K562 (cell line): ENCODE results near the gene TBC1D5. TPM values are rescaled to one million over a fixed set of nuclear protein-coding genes. Genes with fewer than 3 reads are reported as not detected.

Experiments used
- AFF4 ChIP-seq: sonication (generic); formaldehyde crosslinking; IDR thresholded peaks from 2 replicates; pipeline ENCODE4 v1.8.0; 2023; ENCODE audit warnings: mild to moderate bottlenecking, missing genetic modification reagents
- FOXK1 ChIP-seq: sonication (generic); formaldehyde crosslinking; IDR thresholded peaks from 2 replicates; pipeline ENCODE4 v1.8.0; 2022; ENCODE audit warnings: missing genetic modification reagents, mild to moderate bottlenecking, borderline replicate concordance
- KLF10 ChIP-seq: fragments of 250-450 bp; sonication (Bioruptor Pico); IDR thresholded peaks from 2 replicates; pipeline ENCODE4 v1.6.1; 2021; ENCODE audit warnings: matching md5 sums
- L3MBTL2 ChIP-seq: fragments of 450-650 bp; IDR thresholded peaks from 2 replicates; pipeline ENCODE4 v1.6.1; 2016; ENCODE audit warnings: mild to moderate bottlenecking, moderate library complexity
- MEF2A ChIP-seq: IDR thresholded peaks from 2 replicates; pipeline ENCODE4 v1.6.1; 2011; ENCODE audit warnings: low read depth, mild to moderate bottlenecking, low read length, moderate library complexity; ENCODE audit not compliant: control insufficient read depth
- PATZ1 ChIP-seq: fragments of 250-450 bp; sonication (Bioruptor Pico); IDR thresholded peaks from 2 replicates; pipeline ENCODE4 v1.5.0; 2020; ENCODE audit warnings: mild to moderate bottlenecking, borderline replicate concordance
- RREB1 ChIP-seq: fragments of 250-450 bp; sonication (Bioruptor Pico); IDR thresholded peaks from 2 replicates; pipeline ENCODE4 v1.4.0; 2020
- SIN3B ChIP-seq: fragments of 450-650 bp; IDR thresholded peaks from 2 replicates; pipeline ENCODE4 v1.6.1; 2017; ENCODE audit warnings: low read depth, mild to moderate bottlenecking, moderate library complexity
- polyA plus RNA-seq, 8 experiments: library from polyadenylated mRNA; depleted of rRNA in 4 of 8; stranded (reverse) in 5 of 8; unstranded in 3 of 8; fragments of >200 nt; fragmentation: Nextera tagmentation in 2 of 8; fragmentation: Illumina TruSeq in 1 of 8; extraction: Ambion mirVana in 2 of 8; extraction: Trizol in 1 of 8; gene quantifications; 2 replicates each; pipeline versions ENCODE4 v1.2.1 to v1.2.3, GENCODE V29; 2011 to 2014; ENCODE audit warnings: inconsistent platforms in 1 of 8, missing spikeins in 1 of 8
- total RNA-seq, 7 experiments: library from RNA; depleted of rRNA in 6 of 7; stranded (reverse); fragments of >200 nt in 6 of 7; fragmentation: Illumina TruSeq in 2 of 7; extraction: Trizol in 2 of 7; gene quantifications; 2 replicates each; pipeline versions ENCODE4 v1.2.1 to v1.2.3, GENCODE V29; 2011 to 2021; ENCODE audit warnings: low replicate concordance in 1 of 7
- TF ChIP-seq, protein P1 (sequence below): sonication (generic); formaldehyde crosslinking; IDR thresholded peaks from 2 replicates; pipeline ENCODE4 v1.8.1; 2022; ENCODE audit warnings: missing genetic modification reagents
- TF ChIP-seq, protein P2 (sequence below): sonication (generic); formaldehyde crosslinking; IDR thresholded peaks from 2 replicates; pipeline ENCODE4 v1.4.0; 2020; ENCODE audit warnings: mild to moderate bottlenecking, missing genetic modification reagents

Gene TBC1D5
- total and polyA plus RNA-seq, 9 of the 15 experiments (the other 6 are each of a cell fraction or from before 2014, with no cell fraction given), result 2.9 to 38.1 (median 25.6) TPM

DNA sequence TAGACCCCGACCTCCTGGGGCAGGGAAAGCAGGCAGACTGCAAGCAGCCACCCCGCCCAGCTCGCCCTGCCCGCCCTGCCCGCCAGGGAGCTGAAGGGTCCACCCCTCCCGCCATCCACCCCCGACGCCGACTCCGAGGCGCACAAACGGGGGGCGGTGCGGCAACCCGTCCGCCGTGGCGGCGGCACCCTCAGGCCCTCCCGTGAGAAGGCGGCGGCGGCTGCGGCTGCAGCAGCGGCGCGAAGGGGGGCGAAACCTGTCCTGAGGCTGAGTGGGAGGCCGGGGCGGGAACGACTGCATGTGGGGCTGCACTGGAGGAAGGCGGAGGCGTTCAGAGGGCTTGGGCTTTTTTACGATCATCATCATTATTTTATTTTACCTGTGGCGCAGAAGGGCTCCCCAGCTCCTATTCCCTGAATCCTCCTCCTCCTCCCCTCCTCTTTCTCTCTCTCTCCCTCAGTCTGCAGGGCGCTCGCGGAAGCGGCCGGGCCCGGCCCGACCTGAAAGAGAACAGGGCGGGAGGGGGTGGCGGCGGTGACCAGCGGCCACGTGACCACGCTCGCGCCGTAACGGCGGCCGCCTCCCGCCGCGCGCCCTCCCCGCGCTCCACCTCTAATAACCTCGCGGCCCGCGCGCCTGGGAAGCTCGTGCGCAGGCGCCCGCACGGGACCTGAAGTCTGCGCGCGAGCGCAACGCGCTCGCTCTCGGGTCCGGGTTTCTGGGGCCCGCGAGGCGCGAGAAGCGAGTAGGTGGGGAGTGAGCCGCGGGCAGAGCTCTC, at the start of gene TBC1D5 (continued):
- peak; percentile 63; the same call in 1 of the 2 replicates for TF ChIP-seq RREB1
- TF ChIP-seq KLF10 (CRISPR knock-in tag), result 0 out of 2 replicates have a peak, but pooled peaks have one; percentile 40
- TF ChIP-seq L3MBTL2, result peak; percentile 94
- TF ChIP-seq SIN3B, result 0 out of 2 replicates have a peak, but pooled peaks have one; percentile 18
- TF ChIP-seq FOXK1 (CRISPR knock-in tag), result peak; percentile 56; the same call in 1 of the 2 replicates
- peak; percentile 96 for TF ChIP-seq AFF4
- TF ChIP-seq, protein P1, sequence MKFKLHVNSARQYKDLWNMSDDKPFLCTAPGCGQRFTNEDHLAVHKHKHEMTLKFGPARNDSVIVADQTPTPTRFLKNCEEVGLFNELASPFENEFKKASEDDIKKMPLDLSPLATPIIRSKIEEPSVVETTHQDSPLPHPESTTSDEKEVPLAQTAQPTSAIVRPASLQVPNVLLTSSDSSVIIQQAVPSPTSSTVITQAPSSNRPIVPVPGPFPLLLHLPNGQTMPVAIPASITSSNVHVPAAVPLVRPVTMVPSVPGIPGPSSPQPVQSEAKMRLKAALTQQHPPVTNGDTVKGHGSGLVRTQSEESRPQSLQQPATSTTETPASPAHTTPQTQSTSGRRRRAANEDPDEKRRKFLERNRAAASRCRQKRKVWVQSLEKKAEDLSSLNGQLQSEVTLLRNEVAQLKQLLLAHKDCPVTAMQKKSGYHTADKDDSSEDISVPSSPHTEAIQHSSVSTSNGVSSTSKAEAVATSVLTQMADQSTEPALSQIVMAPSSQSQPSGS (CRISPR knock-in tag), result no peak
- 0 out of 2 replicates have a peak, but pooled peaks have one; percentile 21 for TF ChIP-seq MEF2A
- TF ChIP-seq, protein P2, sequence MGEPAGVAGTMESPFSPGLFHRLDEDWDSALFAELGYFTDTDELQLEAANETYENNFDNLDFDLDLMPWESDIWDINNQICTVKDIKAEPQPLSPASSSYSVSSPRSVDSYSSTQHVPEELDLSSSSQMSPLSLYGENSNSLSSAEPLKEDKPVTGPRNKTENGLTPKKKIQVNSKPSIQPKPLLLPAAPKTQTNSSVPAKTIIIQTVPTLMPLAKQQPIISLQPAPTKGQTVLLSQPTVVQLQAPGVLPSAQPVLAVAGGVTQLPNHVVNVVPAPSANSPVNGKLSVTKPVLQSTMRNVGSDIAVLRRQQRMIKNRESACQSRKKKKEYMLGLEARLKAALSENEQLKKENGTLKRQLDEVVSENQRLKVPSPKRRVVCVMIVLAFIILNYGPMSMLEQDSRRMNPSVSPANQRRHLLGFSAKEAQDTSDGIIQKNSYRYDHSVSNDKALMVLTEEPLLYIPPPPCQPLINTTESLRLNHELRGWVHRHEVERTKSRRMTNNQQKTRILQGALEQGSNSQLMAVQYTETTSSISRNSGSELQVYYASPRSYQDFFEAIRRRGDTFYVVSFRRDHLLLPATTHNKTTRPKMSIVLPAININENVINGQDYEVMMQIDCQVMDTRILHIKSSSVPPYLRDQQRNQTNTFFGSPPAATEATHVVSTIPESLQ (CRISPR knock-in tag), result peak; percentile 44; the same call in 1 of the 2 replicates
- no peak for TF ChIP-seq PATZ1
